A549 (cell line): ENCODE data around the gene RASL10A.

Experiments used
- CBX8 ChIP-seq: fragments of 200-600 bp; sonication (generic); IDR thresholded peaks from 2 replicates; pipeline ENCODE4 v1.6.1; 2016
- CTCF ChIP-seq: fragments of >200 bp; sonication (Bioruptor Twin); formaldehyde crosslinking; IDR thresholded peaks from 3 replicates; pipeline ENCODE4 v1.5.1; 2016
- HDAC2 ChIP-seq: fragments of 200-600 bp; sonication (generic); IDR thresholded peaks from 2 replicates; pipeline ENCODE4 v1.6.1; 2016
- KDM1A ChIP-seq: fragments of 200-600 bp; sonication (generic); IDR thresholded peaks from 2 replicates; pipeline ENCODE4 v1.6.1; 2016; ENCODE audit warnings: low read depth, mild to moderate bottlenecking
- MYC ChIP-seq: IDR thresholded peaks from 2 replicates; pipeline ENCODE4 v1.6.1; 2012; ENCODE audit warnings: mild to moderate bottlenecking, inconsistent platforms, low read length, improper control_type of control experiment, borderline replicate concordance
- NFE2L2 ChIP-seq: fragments of 150-350 bp; conservative IDR thresholded peaks from 2 replicates; pipeline ENCODE4 v1.6.1; 2014; ENCODE audit warnings: low read length
- RFX5 ChIP-seq: fragments of 450-650 bp; IDR thresholded peaks from 2 replicates; pipeline ENCODE4 v1.7.1; 2014; ENCODE audit warnings: antibody characterized with exemption, mild to moderate bottlenecking, moderate library complexity
- RNF2 ChIP-seq: fragments of 200-600 bp; sonication (generic); IDR thresholded peaks from 2 replicates; pipeline ENCODE4 v1.6.1; 2016; ENCODE audit warnings: low read depth, mild to moderate bottlenecking, antibody characterized with exemption, moderate library complexity, borderline replicate concordance

- TF ChIP-seq CTCF = no peak
- no peak for TF ChIP-seq NFE2L2
- TF ChIP-seq KDM1A = no peak
- TF ChIP-seq RFX5 = no peak
- TF ChIP-seq MYC = no peak
- no peak for TF ChIP-seq RNF2
- TF ChIP-seq HDAC2 = no peak
- TF ChIP-seq CBX8 = no peak
These were observed 15.3 kb upstream of the RASL10A start for GRCh38 chr22:29330753-29331152.
